K562 (cell line): Measurements from ENCODE around the gene TXNDC15. TPM values are rescaled to one million over a fixed set of nuclear protein-coding genes. Genes with fewer than 3 reads are reported as not detected.

Experiments used
- ATAC-seq: fragments of 200-7000 bp; cut with Tn5 transposase; 3 replicates; pipeline ENCODE4 v1.9.1; 2020; ENCODE audit warnings: moderate library complexity
- BruUV-seq: library from RNA; stranded (reverse); fragments of 400-500 nt; replicated peaks from 2 replicates; lab custom pipeline; 2021; lab: Mats Ljungman, UMichigan
- CTCF ChIA-PET: fragments of 300-600 bp; formaldehyde crosslinking; extraction: SDS; loops from one replicate; lab custom pipeline; 2021; ENCODE audit warnings: low intra/inter-chr PET ratio; lab: Yijun Ruan, JAX
- POLR2A ChIA-PET: fragments of 300-600, 350-650 bp; sonication (Branson Sonifier 250); formaldehyde crosslinking; extraction: SDS; loops from one replicate; lab custom pipeline; 2021; ENCODE audit warnings: antibody characterized with exemption, inconsistent platforms; lab: Yijun Ruan, JAX
- DNase-seq, 4 experiments: peaks; one replicate each; pipeline versions ENCODE4 v3.0.0 to v3.0.0-alpha.2; 2011 to 2018; ENCODE audit warnings: low spot score in 3 of 4, mixed read lengths in 3 of 4; ENCODE audit errors: extremely low read depth in 1 of 4
- FAIRE-seq: peaks from 2 replicates; lab custom pipeline; 2011; peaks lifted over from hg19 to GRCh38; lab: Jason Lieb, UNC
- H2AFZ ChIP-seq: 2 replicates; pipeline ENCODE4 v1.6.0; 2011; ENCODE audit warnings: low read depth, low read length, control low read depth, inconsistent platforms
- H3K27ac ChIP-seq: fragments of 200-600 bp; 3 replicates; pipeline ENCODE4 v1.8.0; 2011; ENCODE audit warnings: low read depth, mild to moderate bottlenecking, control low read depth, inconsistent platforms, low read length, moderate library complexity, mixed read lengths; ENCODE audit errors: extremely low read depth
- H3K27me3 ChIP-seq, 2 experiments: fragments of 300-600 bp in 1 of 2; 2 replicates in 1 of 2; 3 replicates in 1 of 2; pipeline versions ENCODE4 v1.6.0 to v1.8.0; 2011; ENCODE audit warnings: inconsistent platforms in 2 of 2, low read length in 2 of 2, mild to moderate bottlenecking in 1 of 2, mixed read lengths in 1 of 2, moderate library complexity in 1 of 2; ENCODE audit not compliant: control insufficient read depth in 2 of 2, insufficient read depth in 2 of 2
- H3K36me3 ChIP-seq: fragments of 300-600 bp; 3 replicates; pipeline ENCODE4 v1.8.0; 2011; ENCODE audit warnings: mild to moderate bottlenecking, low read length, inconsistent platforms; ENCODE audit not compliant: control insufficient read depth, insufficient read depth
- H3K4me1 ChIP-seq, 2 experiments: fragments of 200-600 bp in 1 of 2; replicated peaks in 1 of 2; 2 replicates in 1 of 2; 3 replicates in 1 of 2; pipeline versions ENCODE4 v1.5.1 to v1.8.0; 2011; ENCODE audit warnings: inconsistent platforms in 2 of 2, low read length in 2 of 2, mild to moderate bottlenecking in 1 of 2, mixed read lengths in 1 of 2, moderate library complexity in 1 of 2; ENCODE audit not compliant: control insufficient read depth in 2 of 2, insufficient read depth in 2 of 2
- H3K4me2 ChIP-seq: 2 replicates; pipeline ENCODE4 v1.6.1; 2011; ENCODE audit warnings: low read length, control low read depth, inconsistent platforms, mixed read lengths; ENCODE audit not compliant: insufficient read depth
- H3K4me3 ChIP-seq: fragments of 200-600 bp; sonication (generic), shearing (Covaris generic); 2 replicates; pipeline ENCODE4 v1.5.1; 2016; ENCODE audit warnings: control low read depth, inconsistent platforms
- H3K79me2 ChIP-seq: fragments of 200-600 bp; 3 replicates; pipeline ENCODE4 v1.8.0; 2011; ENCODE audit warnings: low read length, inconsistent platforms; ENCODE audit not compliant: control insufficient read depth, insufficient read depth
- H3K9ac ChIP-seq, 2 experiments: 2 replicates each; pipeline versions ENCODE4 v1.6.0 to v1.6.1; 2011; ENCODE audit warnings: low read depth in 2 of 2, low read length in 2 of 2, control low read depth in 1 of 2, inconsistent platforms in 1 of 2, mild to moderate bottlenecking in 1 of 2, mixed read lengths in 1 of 2; ENCODE audit not compliant: insufficient read depth in 1 of 2
- H3K9me1 ChIP-seq: one replicate; pipeline ENCODE4 v1.6.0; 2011; ENCODE audit warnings: inconsistent platforms, mild to moderate bottlenecking, low read length, moderate library complexity; ENCODE audit not compliant: control insufficient read depth, insufficient read depth
- H3K9me3 ChIP-seq: replicated peaks from 2 replicates; pipeline ENCODE4 v1.5.1; 2011; ENCODE audit warnings: low read depth, low read length, inconsistent platforms; ENCODE audit not compliant: control insufficient read depth, insufficient read depth
- H4K20me1 ChIP-seq: replicated peaks from 2 replicates; pipeline ENCODE4 v1.6.1; 2011; ENCODE audit warnings: low read length, inconsistent platforms, mixed read lengths; ENCODE audit not compliant: control insufficient read depth, insufficient read depth
- ADNP ChIP-seq: fragments of 200-800 bp; sonication (Bioruptor generic); IDR thresholded peaks from 2 replicates; pipeline ENCODE4 v1.6.1; 2016; ENCODE audit warnings: missing genetic modification characterization, missing compliant biosample characterization
- BRD4 ChIP-seq: fragments of 200-600 bp; sonication (generic); IDR thresholded peaks from 2 replicates; pipeline ENCODE4 v1.6.1; 2017; ENCODE audit warnings: inconsistent platforms
- BRD9 ChIP-seq: fragments of 450-650 bp; IDR thresholded peaks from 2 replicates; pipeline ENCODE4 v1.6.1; 2018; ENCODE audit warnings: low read depth; ENCODE audit not compliant: partially characterized antibody
- GABPA ChIP-seq: fragments of 200-800 bp; sonication (Bioruptor generic); conservative IDR thresholded peaks from 2 replicates; pipeline ENCODE4 v1.6.1; 2016; ENCODE audit warnings: low read depth, missing genetic modification characterization, missing compliant biosample characterization
- HLTF ChIP-seq: fragments of 450-650 bp; IDR thresholded peaks from 2 replicates; pipeline ENCODE4 v1.6.1; 2016
- MTA1 ChIP-seq: fragments of 450-650 bp; IDR thresholded peaks from 2 replicates; pipeline ENCODE4 v1.6.1; 2017; ENCODE audit warnings: borderline replicate concordance
- TFE3 ChIP-seq: fragments of 450-650 bp; formaldehyde crosslinking; IDR thresholded peaks from 2 replicates; pipeline ENCODE4 v1.4.0; 2020; ENCODE audit warnings: mild to moderate bottlenecking, mixed read lengths
- ZNF239 ChIP-seq: fragments of 250-450 bp; sonication (Bioruptor Pico); IDR thresholded peaks from 2 replicates; pipeline ENCODE4 v1.4.0; 2020; ENCODE audit warnings: mild to moderate bottlenecking
- WGBS: fragments of 100-300 bp; shearing (Covaris generic); methylation state at CpG from one replicate; pipeline ENCODE4 v1.1.6; 2016; ENCODE audit warnings: low coverage, mixed read lengths; ENCODE audit not compliant: insufficient coverage; ENCODE audit errors: missing lambda C conversion rate; 5-methylcytosine and 5-hydroxymethylcytosine counted together
- in situ Hi-C: fragments of 300-500 bp; cut with MboI; formaldehyde crosslinking; loops from 4 replicates; pipeline ENCODE4 v1.15.0; 2018; ENCODE audit warnings: inconsistent platforms, mixed read lengths
- intact Hi-C: fragments of 100-400 bp; cut with micrococcal nuclease; formaldehyde crosslinking; loops from 2 replicates; pipeline ENCODE4 v1.14.2; 2022
- polyA plus RNA-seq, 8 experiments: library from polyadenylated mRNA; depleted of rRNA in 4 of 8; stranded (reverse) in 5 of 8; unstranded in 3 of 8; fragments of >200 nt; fragmentation: Nextera tagmentation in 2 of 8; fragmentation: Illumina TruSeq in 1 of 8; extraction: Ambion mirVana in 2 of 8; extraction: Trizol in 1 of 8; gene quantifications; 2 replicates each; pipeline versions ENCODE4 v1.2.1 to v1.2.3, GENCODE V29; 2011 to 2014; ENCODE audit warnings: inconsistent platforms in 1 of 8, missing spikeins in 1 of 8
- total RNA-seq, 7 experiments: library from RNA; depleted of rRNA in 6 of 7; stranded (reverse); fragments of >200 nt in 6 of 7; fragmentation: Illumina TruSeq in 2 of 7; extraction: Trizol in 2 of 7; gene quantifications; 2 replicates each; pipeline versions ENCODE4 v1.2.1 to v1.2.3, GENCODE V29; 2011 to 2021; ENCODE audit warnings: low replicate concordance in 1 of 7

The TXNDC15 gene
- total and polyA plus RNA-seq, 9 of the 15 experiments (the other 6 are each of a cell fraction or from before 2014, with no cell fraction given): 3.0 to 15.4 (median 12.3) TPM

DNA sequence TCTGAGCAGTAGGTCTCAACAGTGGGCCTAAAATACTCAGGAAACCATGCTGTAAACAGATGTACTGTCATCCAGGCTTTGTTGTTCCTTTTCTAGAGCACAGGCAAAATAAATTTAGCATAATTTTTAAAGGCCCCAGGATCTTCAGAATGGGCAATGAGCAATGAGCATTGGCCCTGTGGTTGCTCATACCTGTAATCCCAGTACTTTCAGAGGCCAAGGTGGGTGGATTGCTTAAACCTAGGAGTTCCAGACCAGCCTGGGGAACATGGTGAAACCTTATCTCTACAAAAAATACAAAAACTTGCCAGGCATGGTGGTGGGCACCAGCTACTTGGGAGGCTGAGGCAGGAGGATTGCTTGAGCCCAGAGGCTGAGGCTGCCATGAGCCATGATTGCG, 17.3 kb downstream of the TXNDC15 start:
- peaks cover 0 to 3% of the 10 kb centered on the region in 2 experiments; a peak in 2 of 5 replicates for H3K27me3 ChIP-seq
- no peak for ATAC-seq
- H2AFZ ChIP-seq: no peak overlapping the region
- no peak for TF ChIP-seq GABPA (tag)
- no peak for TF ChIP-seq BRD9
- TF ChIP-seq HLTF: no peak
- TF ChIP-seq MTA1: no peak
- TF ChIP-seq ADNP: no peak
- no peak for TF ChIP-seq TFE3
- TF ChIP-seq BRD4: no peak
- no peak for TF ChIP-seq ZNF239 (CRISPR knock-in tag)
- H3K4me3 ChIP-seq: no peak overlapping the region
- H3K27ac ChIP-seq: no peak overlapping the region
- H3K9me1 ChIP-seq: no peaks in the 10 kb centered on the region
- no peaks in the 10 kb centered on the region for H3K4me1 ChIP-seq
- WGBS: 92% methylated on average over 1 of the region's 1 CpG
- FAIRE-seq: no peak
- H3K9me3 ChIP-seq: no peaks in the 10 kb centered on the region
- ChIA-PET POLR2A (interaction anchor here (0.9 kb wide), 1 partner anchor 17 kb away, joined by 5 read pairs; the partner anchor contains the start of gene TXNDC15), CTCF (no interaction called here)
- H4K20me1 ChIP-seq: no peaks in the 10 kb centered on the region
- no peaks in the 10 kb centered on the region for H3K36me3 ChIP-seq
- no peak overlapping the region for H3K4me2 ChIP-seq
- in situ Hi-C loops (no loop called here), intact Hi-C loops (no loop called here)
- H3K9ac ChIP-seq: no peak overlapping the region
- H3K79me2 ChIP-seq: no peaks in the 10 kb centered on the region
- no peak for DNase-seq
- BruUV-seq: no TSS peak
